K562 (cell line): ENCODE measurements around the gene GALNT17. TPM values are rescaled to one million over a fixed set of nuclear protein-coding genes. Genes with fewer than 3 reads are reported as not detected.

ENCODE experiments used
- ATAC-seq: fragments of 200-7000 bp; cut with Tn5 transposase; 3 replicates; pipeline ENCODE4 v1.9.1; 2020; ENCODE audit warnings: moderate library complexity
- BruUV-seq: library from RNA; stranded (reverse); fragments of 400-500 nt; replicated peaks from 2 replicates; lab custom pipeline; 2021; lab: Mats Ljungman, UMichigan
- CTCF ChIA-PET: fragments of 300-600 bp; formaldehyde crosslinking; extraction: SDS; loops from one replicate; lab custom pipeline; 2021; ENCODE audit warnings: low intra/inter-chr PET ratio; lab: Yijun Ruan, JAX
- POLR2A ChIA-PET: fragments of 300-600, 350-650 bp; sonication (Branson Sonifier 250); formaldehyde crosslinking; extraction: SDS; loops from one replicate; lab custom pipeline; 2021; ENCODE audit warnings: antibody characterized with exemption, inconsistent platforms; lab: Yijun Ruan, JAX
- DNase-seq, 4 experiments: peaks; one replicate each; pipeline versions ENCODE4 v3.0.0 to v3.0.0-alpha.2; 2011 to 2018; ENCODE audit warnings: low spot score in 3 of 4, mixed read lengths in 3 of 4; ENCODE audit errors: extremely low read depth in 1 of 4
- FAIRE-seq: peaks from 2 replicates; lab custom pipeline; 2011; peaks lifted over from hg19 to GRCh38; lab: Jason Lieb, UNC
- H2AFZ ChIP-seq: 2 replicates; pipeline ENCODE4 v1.6.0; 2011; ENCODE audit warnings: low read depth, low read length, control low read depth, inconsistent platforms
- H3K27ac ChIP-seq: fragments of 200-600 bp; 3 replicates; pipeline ENCODE4 v1.8.0; 2011; ENCODE audit warnings: low read depth, mild to moderate bottlenecking, control low read depth, inconsistent platforms, low read length, moderate library complexity, mixed read lengths; ENCODE audit errors: extremely low read depth
- H3K27me3 ChIP-seq, 2 experiments: fragments of 300-600 bp in 1 of 2; 2 replicates in 1 of 2; 3 replicates in 1 of 2; pipeline versions ENCODE4 v1.6.0 to v1.8.0; 2011; ENCODE audit warnings: inconsistent platforms in 2 of 2, low read length in 2 of 2, mild to moderate bottlenecking in 1 of 2, mixed read lengths in 1 of 2, moderate library complexity in 1 of 2; ENCODE audit not compliant: control insufficient read depth in 2 of 2, insufficient read depth in 2 of 2
- H3K36me3 ChIP-seq: fragments of 300-600 bp; 3 replicates; pipeline ENCODE4 v1.8.0; 2011; ENCODE audit warnings: mild to moderate bottlenecking, low read length, inconsistent platforms; ENCODE audit not compliant: control insufficient read depth, insufficient read depth
- H3K4me1 ChIP-seq, 2 experiments: fragments of 200-600 bp in 1 of 2; replicated peaks in 1 of 2; 2 replicates in 1 of 2; 3 replicates in 1 of 2; pipeline versions ENCODE4 v1.5.1 to v1.8.0; 2011; ENCODE audit warnings: inconsistent platforms in 2 of 2, low read length in 2 of 2, mild to moderate bottlenecking in 1 of 2, mixed read lengths in 1 of 2, moderate library complexity in 1 of 2; ENCODE audit not compliant: control insufficient read depth in 2 of 2, insufficient read depth in 2 of 2
- H3K4me2 ChIP-seq: 2 replicates; pipeline ENCODE4 v1.6.1; 2011; ENCODE audit warnings: low read length, control low read depth, inconsistent platforms, mixed read lengths; ENCODE audit not compliant: insufficient read depth
- H3K4me3 ChIP-seq: fragments of 200-600 bp; sonication (generic), shearing (Covaris generic); 2 replicates; pipeline ENCODE4 v1.5.1; 2016; ENCODE audit warnings: control low read depth, inconsistent platforms
- H3K79me2 ChIP-seq: fragments of 200-600 bp; 3 replicates; pipeline ENCODE4 v1.8.0; 2011; ENCODE audit warnings: low read length, inconsistent platforms; ENCODE audit not compliant: control insufficient read depth, insufficient read depth
- H3K9ac ChIP-seq, 2 experiments: 2 replicates each; pipeline versions ENCODE4 v1.6.0 to v1.6.1; 2011; ENCODE audit warnings: low read depth in 2 of 2, low read length in 2 of 2, control low read depth in 1 of 2, inconsistent platforms in 1 of 2, mild to moderate bottlenecking in 1 of 2, mixed read lengths in 1 of 2; ENCODE audit not compliant: insufficient read depth in 1 of 2
- H3K9me1 ChIP-seq: one replicate; pipeline ENCODE4 v1.6.0; 2011; ENCODE audit warnings: inconsistent platforms, mild to moderate bottlenecking, low read length, moderate library complexity; ENCODE audit not compliant: control insufficient read depth, insufficient read depth
- H3K9me3 ChIP-seq: replicated peaks from 2 replicates; pipeline ENCODE4 v1.5.1; 2011; ENCODE audit warnings: low read depth, low read length, inconsistent platforms; ENCODE audit not compliant: control insufficient read depth, insufficient read depth
- H4K20me1 ChIP-seq: replicated peaks from 2 replicates; pipeline ENCODE4 v1.6.1; 2011; ENCODE audit warnings: low read length, inconsistent platforms, mixed read lengths; ENCODE audit not compliant: control insufficient read depth, insufficient read depth
- ARHGAP35 ChIP-seq: fragments of 450-650 bp; IDR thresholded peaks from 2 replicates; pipeline ENCODE4 v1.6.1; 2018; ENCODE audit not compliant: partially characterized antibody
- ETV6 ChIP-seq, 3 experiments: fragments of 150-350 bp in 1 of 3; sonication (generic) in 1 of 3; formaldehyde crosslinking in 1 of 3; IDR thresholded peaks; 2 replicates each; pipeline versions ENCODE4 v1.6.1 to v1.8.0; 2014 to 2022; ENCODE audit warnings: borderline replicate concordance in 2 of 3, low read depth in 2 of 3, antibody characterized with exemption in 1 of 3, low read length in 1 of 3, mild to moderate bottlenecking in 1 of 3, missing genetic modification reagents in 1 of 3
- GABPB1 ChIP-seq: sonication (generic); formaldehyde crosslinking; IDR thresholded peaks from 2 replicates; pipeline ENCODE4 v1.8.0; 2022; ENCODE audit warnings: mild to moderate bottlenecking, missing genetic modification reagents
- NRF1 ChIP-seq, 2 experiments: fragments of 450-650 bp; IDR thresholded peaks in 1 of 2; conservative IDR thresholded peaks in 1 of 2; 2 replicates each; pipeline ENCODE4 v1.6.1; 2014; ENCODE audit warnings: mild to moderate bottlenecking in 2 of 2
- RHOXF2B ChIP-seq: fragments of 250-450 bp; sonication (Bioruptor Pico); conservative IDR thresholded peaks from 2 replicates; pipeline ENCODE4 v1.5.1; 2021
- ZFP1 ChIP-seq: fragments of 450-650 bp; formaldehyde crosslinking; IDR thresholded peaks from 2 replicates; pipeline ENCODE4 v1.4.0; 2020; ENCODE audit warnings: mild to moderate bottlenecking, mixed read lengths
- ZFPM2 ChIP-seq: fragments of 250-450 bp; sonication (Bioruptor Pico); IDR thresholded peaks from 2 replicates; pipeline ENCODE4 v1.5.1; 2022; ENCODE audit warnings: mild to moderate bottlenecking
- ZNF140 ChIP-seq: fragments of 250-450 bp; sonication (Bioruptor Pico); IDR thresholded peaks from 2 replicates; pipeline ENCODE4 v1.8.0; 2021; ENCODE audit warnings: moderate library complexity, mild to moderate bottlenecking, inconsistent platforms
- ZNF655 ChIP-seq: fragments of 250-450 bp; sonication (Bioruptor Pico); IDR thresholded peaks from 2 replicates; pipeline ENCODE4 v1.5.0; 2021
- WGBS: fragments of 100-300 bp; shearing (Covaris generic); methylation state at CpG from one replicate; pipeline ENCODE4 v1.1.6; 2016; ENCODE audit warnings: low coverage, mixed read lengths; ENCODE audit not compliant: insufficient coverage; ENCODE audit errors: missing lambda C conversion rate; 5-methylcytosine and 5-hydroxymethylcytosine counted together
- in situ Hi-C: fragments of 300-500 bp; cut with MboI; formaldehyde crosslinking; loops from 4 replicates; pipeline ENCODE4 v1.15.0; 2018; ENCODE audit warnings: inconsistent platforms, mixed read lengths
- intact Hi-C: fragments of 100-400 bp; cut with micrococcal nuclease; formaldehyde crosslinking; loops from 2 replicates; pipeline ENCODE4 v1.14.2; 2022
- polyA plus RNA-seq, 8 experiments: library from polyadenylated mRNA; depleted of rRNA in 4 of 8; stranded (reverse) in 5 of 8; unstranded in 3 of 8; fragments of >200 nt; fragmentation: Nextera tagmentation in 2 of 8; fragmentation: Illumina TruSeq in 1 of 8; extraction: Ambion mirVana in 2 of 8; extraction: Trizol in 1 of 8; gene quantifications; 2 replicates each; pipeline versions ENCODE4 v1.2.1 to v1.2.3, GENCODE V29; 2011 to 2014; ENCODE audit warnings: inconsistent platforms in 1 of 8, missing spikeins in 1 of 8
- total RNA-seq, 7 experiments: library from RNA; depleted of rRNA in 6 of 7; stranded (reverse); fragments of >200 nt in 6 of 7; fragmentation: Illumina TruSeq in 2 of 7; extraction: Trizol in 2 of 7; gene quantifications; 2 replicates each; pipeline versions ENCODE4 v1.2.1 to v1.2.3, GENCODE V29; 2011 to 2021; ENCODE audit warnings: low replicate concordance in 1 of 7
- TF ChIP-seq, protein P1 (sequence below): sonication (generic); formaldehyde crosslinking; IDR thresholded peaks from 2 replicates; pipeline ENCODE4 v1.8.0; 2022; ENCODE audit warnings: missing genetic modification reagents, mild to moderate bottlenecking, moderate library complexity, borderline replicate concordance

GALNT17 gene
- total and polyA plus RNA-seq, 9 of the 15 experiments (the other 6 are each of a cell fraction or from before 2014, with no cell fraction given) = not detected

DNA sequence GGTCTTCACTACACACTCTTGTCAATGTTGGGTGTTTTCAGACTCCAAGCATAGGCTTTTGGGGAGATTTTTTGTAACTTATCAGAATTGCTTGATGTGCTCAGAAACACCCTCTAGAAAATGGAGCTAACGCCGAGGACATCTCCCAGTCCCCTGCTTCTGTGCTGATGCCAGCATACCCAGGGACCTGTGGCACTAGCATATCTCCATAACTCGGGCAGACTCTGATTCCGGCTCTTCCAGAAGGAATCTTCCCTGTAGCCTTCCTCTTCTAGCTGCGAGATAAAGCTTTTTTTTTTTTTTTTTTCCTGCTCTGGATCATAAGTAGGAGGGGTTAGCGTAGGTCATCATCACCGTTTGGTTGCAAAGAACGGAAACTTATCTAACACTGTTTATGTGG is 434.4 kb downstream of the GALNT17 start:
- Histone ChIP-seq H3K9ac (no peak overlapping the region), H3K27me3 (peaks cover 2 to 23% of the 10 kb centered on the region in 2 experiments; a peak in 3 of 5 replicates), H2AFZ (no peak overlapping the region), H3K36me3 (no peaks in the 10 kb centered on the region), H3K4me2 (no peak overlapping the region), H3K27ac (no peak overlapping the region)
- CTCF ChIA-PET = no interaction called here
- in situ Hi-C loops = no loop called here
- POLR2A ChIA-PET = no interaction called here
- no peak for FAIRE-seq
- no peak for ATAC-seq
- TF ChIP-seq ZFP1 (CRISPR knock-in tag) = no peak
- TF ChIP-seq ZFPM2 (CRISPR knock-in tag) = no peak
- no peak for TF ChIP-seq ARHGAP35
- no peak for TF ChIP-seq ZNF655 (CRISPR knock-in tag)
- TF ChIP-seq RHOXF2B = no peak
- TF ChIP-seq GABPB1 (CRISPR knock-in tag) = no peak
- TF ChIP-seq ZNF140 (CRISPR knock-in tag) = no peak
- TF ChIP-seq ETV6 (IDR thresholded peaks at IDR 0.05; ENCODE audit: borderline replicate concordance in 1 of 2, low read depth in 2 of 2, low read length in 1 of 2) = no peak
- no peak for TF ChIP-seq ETV6 (CRISPR knock-in tag; IDR thresholded peaks at IDR 0.05; ENCODE audit: borderline replicate concordance)
- no peak for TF ChIP-seq NRF1 (conservative IDR thresholded peaks at IDR 0.05 in 1 of 2, IDR thresholded peaks at IDR 0.05 in 1 of 2)
- TF ChIP-seq, protein P1, sequence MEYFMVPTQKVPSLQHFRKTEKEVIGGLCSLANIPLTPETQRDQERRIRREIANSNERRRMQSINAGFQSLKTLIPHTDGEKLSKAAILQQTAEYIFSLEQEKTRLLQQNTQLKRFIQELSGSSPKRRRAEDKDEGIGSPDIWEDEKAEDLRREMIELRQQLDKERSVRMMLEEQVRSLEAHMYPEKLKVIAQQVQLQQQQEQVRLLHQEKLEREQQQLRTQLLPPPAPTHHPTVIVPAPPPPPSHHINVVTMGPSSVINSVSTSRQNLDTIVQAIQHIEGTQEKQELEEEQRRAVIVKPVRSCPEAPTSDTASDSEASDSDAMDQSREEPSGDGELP = no peak
- TF ChIP-seq, all 486 proteins: peak for 0
- Histone ChIP-seq H3K4me1 (no peaks in the 10 kb centered on the region), H3K9me3 (no peaks in the 10 kb centered on the region), H3K4me3 (no peak overlapping the region), H4K20me1 (no peaks in the 10 kb centered on the region), H3K9me1 (no peaks in the 10 kb centered on the region), H3K79me2 (no peaks in the 10 kb centered on the region)
- BruUV-seq = no TSS peak
- DNase-seq = no peak
- under 1% methylated on average over 8 of the region's 8 CpGs for WGBS
- intact Hi-C loops = no loop called here
